ENCODE results near the gene BARD1.

GRCh38 chr2:214807653-214808052 is 1.8 kb downstream of the BARD1 start:
- no peak for TF ChIP-seq CTCF (conservative IDR thresholded peaks at IDR 0.05 in 1 of 2, IDR thresholded peaks at IDR 0.05 in 1 of 2; ENCODE audit: low read depth in 1 of 2, low read length in 2 of 2)
- TF ChIP-seq EZH2 (IDR thresholded peaks at IDR 0.05; ENCODE audit: low read length, missing control alignments): no peak

Measured in fibroblast of lung (primary cell).